Activated CD8-positive, alpha-beta memory T cell treated with anti-CD3 and anti-CD28 coated beads for 24 hours (primary cell): ENCODE measurements around the gene CLCN4.

Experiments
- DNase-seq: peaks from one replicate; pipeline ENCODE4 v3.0.0-alpha.2; 2020

CLCN4 gene

DNA sequence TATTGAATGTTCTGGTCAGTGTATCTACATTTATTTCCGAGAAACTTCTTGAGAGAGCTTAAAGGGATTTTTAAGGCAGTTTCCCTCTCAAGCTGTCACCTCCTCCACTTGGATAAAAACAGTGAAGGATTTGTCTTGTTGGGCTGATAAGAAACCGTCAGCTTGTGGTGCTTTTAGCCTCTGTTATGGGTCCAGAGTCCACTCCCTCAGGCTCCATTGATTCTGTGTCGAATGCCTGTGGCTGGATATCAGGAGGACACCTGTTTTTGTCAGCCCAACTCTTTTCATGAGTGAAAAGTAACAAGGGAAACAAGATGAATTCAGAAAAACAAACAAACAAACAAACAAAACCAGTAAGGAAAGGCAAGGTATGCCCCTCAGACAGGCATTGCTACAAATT lies 12.4 kb downstream of the CLCN4 start:
- DNase-seq, result no peak

DNA sequence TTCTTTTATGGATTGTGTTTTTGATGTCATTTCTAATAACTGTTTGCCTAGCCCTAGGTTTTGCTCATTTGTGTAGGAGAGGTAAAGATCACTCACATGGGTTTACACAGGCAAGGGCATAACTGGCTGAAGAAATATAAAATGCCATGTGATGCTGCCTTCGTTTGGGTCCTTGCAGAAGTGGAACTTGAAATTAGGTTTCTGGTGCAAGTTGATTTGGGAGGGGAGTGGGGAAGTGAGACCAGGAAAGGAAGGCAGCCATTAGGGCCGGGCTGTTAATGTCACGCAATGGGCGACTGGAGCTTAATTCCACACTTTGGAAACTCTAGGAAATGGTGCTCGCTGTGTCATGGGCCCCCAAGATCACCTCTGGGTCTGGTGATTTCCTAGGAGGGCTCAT lies 14.5 kb downstream of the CLCN4 start:
- DNase-seq, result no peak

DNA sequence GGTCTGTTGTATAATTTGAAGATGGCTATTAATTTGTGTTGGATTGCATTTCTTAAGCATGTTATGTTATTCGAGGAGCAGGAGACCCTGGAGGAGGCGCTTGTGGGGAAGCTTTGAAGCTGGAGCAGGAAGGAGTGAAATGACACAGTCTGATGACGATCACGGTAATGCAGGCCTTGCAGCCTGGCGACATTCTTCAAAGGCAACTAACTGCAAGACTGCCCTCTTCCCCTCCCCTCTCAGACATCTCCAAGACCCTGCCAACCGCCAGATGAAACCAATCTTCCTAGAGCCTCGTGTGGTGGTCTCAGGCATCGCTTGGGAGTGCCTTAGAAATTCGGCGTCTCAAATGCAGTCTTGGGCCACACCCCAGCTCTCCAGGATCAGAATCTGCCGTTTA lies 16.1 kb downstream of the CLCN4 start:
- DNase-seq, result no peak

DNA sequence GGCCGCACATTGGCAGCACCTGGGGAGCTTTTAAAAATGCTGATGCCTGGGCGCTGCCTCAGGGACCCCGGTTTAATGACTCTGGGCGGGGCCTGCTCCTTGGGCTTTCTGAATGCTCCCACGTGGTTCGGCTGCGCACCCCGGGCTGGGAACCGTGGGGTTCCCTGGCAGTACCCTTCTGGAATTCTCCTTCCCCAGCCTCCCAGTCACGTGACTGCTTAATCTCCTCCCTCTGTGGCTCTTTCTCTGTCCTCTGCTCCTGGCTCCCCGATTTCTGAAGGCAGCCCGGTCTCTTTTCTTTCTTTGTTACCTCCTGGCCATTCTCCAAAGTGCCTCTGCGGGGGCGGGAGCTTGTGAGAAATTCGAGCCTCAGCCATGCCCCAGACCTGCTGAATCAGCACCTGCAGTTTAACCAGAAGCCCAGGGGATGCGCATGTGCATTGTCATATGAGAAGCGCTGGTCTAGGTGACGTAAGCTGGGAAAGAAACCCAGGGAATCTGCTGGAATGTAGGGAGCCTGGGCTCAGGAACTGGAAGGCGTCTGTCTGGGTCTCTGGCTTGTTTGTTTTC lies 16.6 kb downstream of the CLCN4 start:
- DNase-seq, result no peak

DNA sequence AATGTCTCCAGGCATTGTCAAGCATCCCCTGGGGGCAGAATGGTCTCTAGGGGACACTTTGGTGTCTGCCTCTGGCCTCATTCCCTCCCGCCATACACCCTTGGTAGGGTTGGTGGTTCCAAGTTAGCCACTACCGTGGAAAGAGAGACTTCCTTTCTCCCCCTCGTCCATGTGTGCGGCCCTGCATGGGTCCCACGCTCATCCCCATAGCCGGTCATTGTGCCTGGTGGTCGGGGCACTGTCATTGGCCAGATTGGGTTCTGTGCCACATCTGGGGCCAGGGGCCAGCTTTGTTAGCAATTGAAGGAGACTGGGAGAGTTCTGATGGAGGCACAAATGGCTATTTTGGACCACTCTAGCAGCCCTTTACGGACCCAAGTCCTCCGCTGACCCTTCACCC lies 17.3 kb downstream of the CLCN4 start:
- DNase-seq, result no peak

DNA sequence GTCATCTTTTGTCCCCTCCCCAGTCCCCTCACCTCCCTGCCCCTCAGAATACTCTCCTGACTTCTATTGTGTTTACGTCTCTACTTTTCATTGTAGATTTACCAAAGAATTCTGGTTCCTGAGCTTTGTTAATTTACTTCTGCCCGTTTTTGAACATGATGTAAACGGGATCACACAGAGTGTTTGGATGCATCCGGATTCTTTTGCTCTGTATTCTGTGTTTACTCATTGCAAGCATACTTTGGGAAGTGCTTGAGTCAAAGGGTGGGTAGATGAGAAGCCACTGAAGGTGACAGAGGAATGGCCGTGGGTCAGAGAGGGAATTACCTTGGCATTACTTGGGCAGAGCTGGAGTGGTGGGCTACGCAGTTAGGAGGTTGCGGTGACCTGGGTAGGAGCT lies 18.0 kb downstream of the CLCN4 start:
- no peak for DNase-seq

DNA sequence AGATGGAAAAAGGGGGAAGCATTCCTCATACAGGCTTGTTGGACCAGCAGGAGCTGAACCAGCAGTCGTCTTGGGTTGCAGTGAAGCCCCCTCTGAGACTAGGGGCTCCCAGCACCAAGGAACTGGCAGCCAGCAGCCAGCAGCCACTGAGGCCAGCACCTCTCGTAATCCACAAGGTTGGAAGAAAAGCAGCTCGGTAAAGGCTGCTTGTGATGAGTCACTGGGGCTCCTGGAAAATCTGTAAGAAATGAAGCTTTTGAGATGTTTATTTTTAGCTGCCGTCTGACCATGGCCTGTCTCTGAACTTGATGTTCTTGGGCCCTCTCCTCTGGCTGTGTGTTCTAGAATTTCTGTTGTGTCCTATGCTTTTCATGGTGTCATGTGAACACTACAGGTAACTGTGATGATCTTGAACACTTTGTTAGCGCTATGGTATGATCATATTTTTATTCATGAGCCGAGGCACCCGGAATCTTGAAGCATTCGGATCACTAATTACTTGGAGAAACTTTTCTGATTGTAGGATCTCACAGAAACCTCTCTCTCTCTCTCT lies 18.6 kb downstream of the CLCN4 start:
- DNase-seq, result no peak

DNA sequence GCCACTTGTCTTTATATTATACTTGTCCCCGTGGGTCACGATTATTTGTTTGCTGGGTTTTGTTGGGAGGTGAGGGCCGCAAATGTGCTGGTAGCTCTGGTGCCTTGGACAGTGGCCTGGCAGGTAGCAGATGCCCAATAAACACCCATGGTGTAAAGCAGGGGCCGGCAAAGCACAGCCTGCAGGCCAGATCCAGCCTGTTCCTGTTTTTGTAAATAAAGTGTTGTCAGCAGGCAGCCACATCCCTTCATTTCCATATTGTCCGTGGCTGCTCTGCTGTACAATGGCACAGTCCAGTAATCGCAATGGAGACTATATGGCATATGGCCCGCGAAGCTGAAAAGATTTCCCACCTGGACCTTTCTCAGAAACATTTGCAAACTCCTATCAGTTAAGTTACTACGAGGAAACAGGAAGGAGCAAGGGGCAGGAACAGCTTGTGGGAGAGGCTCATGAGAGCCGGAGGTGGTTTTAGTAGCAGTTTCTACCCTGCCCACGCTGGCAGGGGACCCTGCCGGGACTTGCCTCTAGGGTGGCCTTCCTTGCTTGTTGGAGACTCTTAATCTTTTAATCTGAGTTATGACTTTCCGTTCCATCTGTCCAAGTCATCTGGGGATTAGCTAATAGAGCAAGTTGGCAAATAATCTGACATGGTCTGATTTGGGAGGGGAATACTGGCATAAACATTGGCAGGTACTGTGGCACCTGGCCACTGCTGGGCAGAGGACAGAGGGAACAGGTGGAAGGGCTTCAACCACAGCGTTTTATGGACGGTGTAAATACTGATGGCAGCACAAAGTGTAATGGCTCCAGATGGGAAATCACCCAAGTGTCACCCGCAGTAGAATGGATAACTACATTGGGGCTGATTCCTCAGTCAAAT lies 19.6 kb downstream of the CLCN4 start:
- no peak for DNase-seq

DNA sequence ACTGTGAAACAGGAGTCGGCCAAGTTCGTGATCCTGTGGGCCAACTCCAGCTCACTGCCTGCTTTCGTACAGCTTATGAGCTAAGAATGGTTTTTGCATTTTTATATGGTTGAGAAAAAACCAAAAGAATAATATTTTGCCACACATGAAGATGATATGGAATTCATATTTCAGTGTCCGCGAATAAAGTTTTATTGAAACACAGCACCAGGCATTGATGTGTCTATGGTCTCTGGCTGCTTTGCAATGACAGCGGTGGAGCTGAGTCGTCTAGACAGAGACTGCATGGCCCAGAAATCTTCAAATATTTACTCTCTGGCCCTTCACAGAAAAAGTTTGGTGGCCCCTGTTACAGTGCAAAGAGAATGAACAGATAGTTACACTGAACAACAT lies 20.2 kb downstream of the CLCN4 start:
- no peak for DNase-seq

DNA sequence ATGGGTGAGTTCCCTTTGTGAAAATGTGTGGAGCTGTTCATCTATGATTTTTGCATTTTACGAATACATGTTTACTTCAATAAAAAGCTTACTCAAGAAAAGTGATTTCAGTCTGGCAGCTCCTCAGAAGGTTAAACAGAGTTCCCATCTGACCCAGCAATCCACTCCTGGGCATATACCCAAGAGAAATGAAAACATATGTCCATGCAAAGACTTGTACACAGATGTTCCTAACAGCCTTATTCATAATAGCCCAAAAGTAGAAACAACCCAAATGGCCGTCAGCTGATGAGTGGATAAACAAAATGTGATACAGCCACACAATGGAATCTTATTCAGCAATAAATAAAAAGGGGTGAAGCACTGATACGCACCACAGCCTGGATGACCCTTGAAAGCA lies 20.8 kb downstream of the CLCN4 start:
- DNase-seq, result no peak

DNA sequence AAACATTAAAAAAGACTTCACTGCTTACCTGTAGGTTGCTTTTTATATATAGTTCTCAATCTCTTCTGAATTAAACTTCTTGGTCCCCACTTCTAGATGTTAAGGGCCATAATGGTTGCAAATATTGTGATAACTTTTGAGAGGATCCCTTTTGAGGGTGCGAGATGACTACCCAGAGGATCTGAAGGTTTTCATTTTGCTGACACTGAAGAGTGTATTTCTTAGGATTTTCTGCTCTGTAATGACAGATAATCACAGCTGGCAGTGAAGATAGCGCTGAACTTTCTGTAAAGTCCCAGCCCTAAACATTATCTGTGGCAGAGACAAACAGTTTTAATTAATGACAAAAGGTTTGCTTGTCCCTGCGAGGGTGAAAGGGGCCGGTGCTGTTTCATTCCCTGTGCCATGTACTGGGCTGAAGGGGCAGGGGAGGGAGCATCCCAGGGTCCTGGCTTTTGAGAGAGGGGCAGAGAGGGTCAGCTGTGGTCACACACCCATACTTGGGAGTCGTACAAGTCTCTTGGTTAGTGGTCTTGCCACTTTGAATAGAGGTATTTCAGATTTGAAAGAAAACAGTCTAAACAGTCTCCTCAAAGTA lies 22.2 kb downstream of the CLCN4 start:
- DNase-seq, result no peak

DNA sequence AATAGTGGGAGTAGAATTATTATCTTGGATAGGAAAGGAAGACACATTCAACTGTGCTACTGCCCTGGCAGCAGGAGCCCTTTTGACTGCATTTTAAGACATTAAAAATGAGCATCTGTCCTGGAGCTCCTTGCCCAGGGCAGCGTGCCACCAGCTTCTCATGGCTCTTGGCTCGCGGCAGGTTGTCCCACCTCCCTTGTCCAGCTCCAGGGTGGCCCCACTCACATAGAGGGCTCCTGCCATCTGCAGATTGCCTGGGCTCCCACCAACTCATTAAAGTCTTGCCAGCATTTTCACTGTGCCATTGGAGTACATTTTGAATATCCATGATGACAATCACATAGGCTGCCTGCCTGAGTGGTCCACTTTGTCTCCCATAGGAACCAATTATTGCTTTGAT lies 27.0 kb downstream of the CLCN4 start:
- no peak for DNase-seq

DNA sequence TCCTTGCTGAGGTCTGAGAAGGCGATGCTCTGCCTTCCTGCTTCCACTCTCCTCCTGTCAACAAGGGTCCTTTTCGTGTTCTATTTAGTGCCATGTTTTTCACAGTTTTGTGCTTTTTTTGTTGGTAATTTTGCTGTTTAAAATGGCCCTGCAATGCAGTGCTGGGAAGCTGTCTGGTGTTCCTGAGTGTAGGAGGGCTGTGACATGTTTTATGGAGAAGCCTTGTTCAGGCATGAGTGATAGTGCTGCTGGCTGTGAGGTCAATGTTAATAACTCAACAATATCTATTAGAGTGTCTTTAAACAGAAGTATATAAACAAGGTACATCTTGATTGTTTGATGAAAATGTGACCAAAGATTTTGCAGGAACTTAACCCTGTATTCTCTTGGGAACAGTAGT lies 27.6 kb downstream of the CLCN4 start:
- DNase-seq, result no peak

DNA sequence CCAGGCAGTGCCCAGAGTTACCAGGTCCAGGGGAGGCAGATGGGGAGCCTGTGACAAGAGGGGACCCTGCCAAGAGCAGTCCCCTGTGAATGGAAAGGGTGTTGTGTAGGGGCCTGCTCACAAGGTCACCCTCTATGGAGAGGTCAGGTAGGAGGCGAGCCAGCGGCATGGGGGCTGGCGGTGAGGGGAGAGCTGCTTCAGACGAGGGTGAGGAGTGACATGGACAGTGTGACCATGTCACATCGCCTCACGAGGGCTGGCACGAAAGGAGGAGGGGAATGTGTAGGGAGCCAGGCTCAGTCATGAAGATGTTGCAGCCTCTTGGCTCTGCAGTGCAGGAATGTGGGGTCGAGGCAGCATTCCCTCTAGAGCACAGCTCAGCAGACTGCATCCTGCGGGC lies 29.6 kb downstream of the CLCN4 start:
- no peak for DNase-seq

DNA sequence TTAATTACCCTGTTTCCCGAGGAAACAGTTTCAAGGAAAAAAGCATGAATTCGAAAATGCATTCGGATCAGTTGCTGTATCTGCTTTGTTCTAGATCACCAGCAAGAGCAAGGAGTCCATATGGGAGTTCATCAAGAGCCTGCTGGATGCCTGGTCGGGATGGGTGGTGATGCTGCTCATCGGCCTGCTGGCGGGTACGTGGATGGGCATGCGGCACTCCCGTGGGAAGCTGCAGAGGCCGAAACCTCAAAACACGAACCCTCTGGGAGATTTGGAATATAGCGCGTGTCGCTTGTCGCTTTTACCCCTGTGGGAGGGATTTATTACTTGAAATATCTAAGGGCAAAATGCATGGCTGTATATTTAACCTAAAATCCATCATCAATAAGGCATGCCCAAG lies 30.6 kb downstream of the CLCN4 start:
- DNase-seq, result no peak

DNA sequence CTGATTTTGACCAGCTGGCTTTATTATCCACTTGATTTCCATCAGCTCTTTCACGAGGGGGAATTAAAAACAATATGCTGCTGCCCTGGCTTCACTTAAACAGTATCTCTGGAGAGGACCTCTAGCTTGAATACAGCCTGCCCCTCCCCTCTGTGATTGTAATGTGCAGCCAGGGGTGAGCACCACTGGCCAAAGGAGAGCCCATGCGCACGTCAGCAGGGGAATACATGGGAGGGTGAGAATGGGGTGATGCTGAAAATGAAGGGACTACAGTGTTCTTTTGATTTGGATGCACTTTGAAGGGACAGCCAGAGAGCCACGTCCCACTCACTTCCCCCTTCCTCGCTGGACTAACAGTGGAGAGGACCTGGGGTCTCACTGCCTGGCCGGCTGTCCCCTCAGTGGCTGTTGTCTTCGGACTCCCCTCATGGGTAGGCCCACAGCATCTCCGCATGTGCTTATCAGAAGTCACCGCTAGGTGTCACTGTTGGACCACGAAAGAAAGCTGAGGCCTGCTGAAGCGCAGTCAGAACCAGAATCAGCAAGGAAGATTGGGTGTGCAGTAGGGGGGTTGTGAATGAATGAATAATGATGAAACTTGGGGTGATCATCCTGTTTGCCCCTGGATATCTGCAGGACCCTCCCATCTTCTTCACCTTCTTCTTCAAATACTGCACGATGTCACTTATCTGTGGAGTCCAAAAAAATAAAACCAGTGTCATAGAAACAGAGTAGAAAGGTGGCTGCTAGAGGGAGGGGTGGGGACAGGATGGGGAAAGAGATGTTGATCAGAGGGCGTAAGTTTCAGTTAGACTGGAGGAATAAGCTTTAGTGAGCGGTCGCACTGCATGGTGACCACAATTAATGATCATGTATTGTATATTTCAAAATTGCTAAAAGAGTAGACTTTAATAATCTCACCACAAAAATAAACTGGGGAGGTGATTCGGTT lies 32.8 kb downstream of the CLCN4 start:
- peak; percentile 93 for DNase-seq

DNA sequence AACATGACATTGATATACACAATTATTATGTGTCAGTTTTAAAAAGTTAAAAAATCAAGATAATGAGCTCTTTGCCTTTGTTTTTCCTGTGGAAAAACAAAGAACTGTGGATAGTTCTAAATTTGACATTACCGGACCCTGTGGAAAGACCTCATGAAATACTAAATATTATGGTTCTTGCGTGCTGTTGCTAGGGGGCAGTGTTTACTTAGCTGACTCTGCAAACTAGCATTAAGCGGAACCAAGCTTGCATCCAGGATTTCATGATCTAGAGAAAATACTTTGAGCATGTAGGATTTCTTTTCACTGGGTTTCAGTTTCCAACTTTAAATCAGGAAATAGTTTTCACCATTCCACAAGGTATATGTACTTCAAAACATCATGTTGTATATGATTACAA lies 33.6 kb downstream of the CLCN4 start:
- DNase-seq, result no peak

DNA sequence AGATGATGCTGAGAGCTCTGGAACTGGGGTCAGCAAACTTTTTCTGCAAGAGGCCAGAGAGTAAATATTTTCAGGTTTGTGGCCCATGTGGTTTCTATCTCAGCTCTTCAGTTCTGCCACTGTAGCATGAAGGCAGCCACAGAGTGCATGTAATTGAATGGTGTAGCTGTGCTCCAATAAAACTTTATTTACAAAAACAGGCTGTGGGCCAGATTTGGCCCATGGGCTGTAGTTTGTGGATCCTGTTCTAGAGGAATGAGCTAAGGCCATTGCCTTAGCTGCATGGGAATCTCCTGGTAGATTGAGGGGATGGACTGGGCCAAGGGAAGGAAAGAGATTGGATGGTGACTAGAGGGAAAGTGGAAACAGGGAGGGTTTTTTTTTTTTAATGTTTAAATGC lies 36.8 kb downstream of the CLCN4 start:
- no peak for DNase-seq

DNA sequence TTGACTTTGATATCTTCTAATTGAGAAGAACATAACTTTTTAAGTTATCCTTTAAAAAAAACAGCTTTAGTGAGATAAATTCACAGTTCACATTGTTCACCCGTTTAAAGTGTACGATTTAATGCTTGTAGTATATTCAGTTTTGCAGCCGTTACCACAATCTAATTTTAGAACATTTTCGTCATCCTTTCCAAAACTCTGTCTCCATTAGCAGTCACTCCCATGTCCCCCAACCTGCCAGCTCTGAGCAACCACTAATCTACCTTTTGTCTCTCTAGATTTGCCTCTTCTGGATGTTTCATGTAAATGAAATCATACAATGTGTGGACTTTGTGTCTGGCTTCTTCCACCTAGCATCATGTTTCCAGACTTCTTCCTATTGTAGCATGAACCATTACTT lies 38.6 kb downstream of the CLCN4 start:
- DNase-seq, result no peak

DNA sequence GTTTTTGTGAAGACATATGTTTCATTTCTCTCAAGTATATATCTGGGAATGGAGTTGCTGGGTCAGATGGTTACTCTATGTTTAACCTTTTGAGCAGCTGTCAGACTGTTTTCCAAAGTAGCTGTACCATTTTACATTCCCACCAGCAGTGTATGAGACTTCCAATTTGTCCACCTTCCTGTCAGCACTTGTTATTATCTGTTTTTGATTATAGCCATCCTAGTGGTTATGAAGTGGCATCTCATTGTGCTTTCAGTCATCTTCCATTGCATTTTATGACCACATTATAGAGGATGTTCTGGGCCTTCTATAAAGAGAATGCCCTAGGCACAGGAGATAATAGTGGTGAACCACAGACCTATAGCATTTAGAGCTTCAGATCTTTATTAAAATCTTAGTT lies 39.2 kb downstream of the CLCN4 start:
- DNase-seq, result no peak

DNA sequence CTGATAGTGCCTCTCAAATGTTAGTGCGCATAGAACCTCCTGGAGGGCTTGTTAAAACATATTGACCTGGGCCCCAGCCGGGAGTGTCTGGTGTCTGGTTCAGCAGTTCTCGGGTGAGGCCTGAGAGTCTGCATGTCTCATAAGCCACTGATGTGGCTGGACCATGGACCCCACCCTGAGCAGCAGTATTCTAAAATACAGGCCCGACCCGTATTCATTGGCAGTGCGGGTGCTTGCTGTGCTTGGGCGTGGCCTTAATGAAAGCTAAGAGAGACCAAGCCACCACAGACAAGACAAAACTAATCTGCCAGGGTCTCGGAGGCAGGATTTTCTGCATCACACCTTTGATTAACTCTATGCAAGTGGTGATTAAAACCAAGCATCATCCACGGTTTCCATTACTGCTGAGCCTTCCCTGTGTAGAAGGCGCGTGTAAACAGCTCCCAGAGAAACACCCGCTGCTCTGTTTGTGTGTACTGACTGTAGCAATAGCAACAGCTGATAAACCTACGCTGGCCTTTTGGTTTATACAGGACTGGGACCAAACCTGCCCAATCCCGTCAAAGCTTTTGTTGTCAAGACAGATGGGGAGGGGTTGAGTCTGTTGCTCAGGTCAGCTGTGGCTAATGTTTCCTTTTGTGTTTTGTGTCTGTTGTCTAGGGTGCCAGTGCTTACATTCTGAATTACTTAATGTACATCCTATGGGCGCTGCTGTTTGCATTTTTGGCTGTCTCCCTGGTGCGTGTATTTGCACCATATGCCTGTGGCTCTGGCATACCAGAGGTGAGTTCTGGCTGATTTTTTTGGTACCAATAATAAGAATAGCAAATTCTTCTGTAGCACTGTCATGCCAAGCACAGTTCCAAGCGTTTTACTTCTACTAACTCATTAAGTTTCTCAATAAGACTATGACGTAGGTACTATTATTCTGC lies 40.8 kb downstream of the CLCN4 start:
- no peak for DNase-seq

DNA sequence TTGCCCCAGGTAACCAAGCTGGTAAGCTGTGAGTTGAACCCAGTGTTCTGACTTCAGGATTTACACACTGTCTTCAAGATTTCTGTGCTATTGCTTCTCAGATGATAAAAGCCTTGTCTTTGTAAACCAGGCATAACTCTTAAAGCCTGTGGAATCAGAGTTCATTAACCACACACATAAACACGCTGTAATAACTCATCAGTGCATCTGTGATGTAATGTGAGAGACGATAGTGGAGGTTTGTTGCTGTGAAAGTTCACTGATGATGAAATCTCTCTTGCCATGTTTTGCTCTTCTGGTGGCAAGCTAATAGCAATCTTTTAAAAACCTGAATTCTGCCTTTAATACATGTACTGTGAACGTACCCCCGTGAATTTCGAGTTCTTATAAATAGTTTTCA lies 41.5 kb downstream of the CLCN4 start:
- DNase-seq, result no peak
